Fibroblast of lung (primary cell): ENCODE results near the gene VEGFA. TPM values are rescaled to one million over a fixed set of nuclear protein-coding genes. Genes with fewer than 3 reads are reported as not detected.

Source experiments
- DNase-seq, 2 donors: peaks; one replicate each; pipeline versions ENCODE4 v3.0.0 to v3.0.0-alpha.2; 2010; ENCODE audit warnings: low read depth in 2 of 2
- H2AFZ ChIP-seq: 2 replicates; pipeline ENCODE4 v1.5.1; 2012; ENCODE audit warnings: low read length, control low read depth, inconsistent platforms
- H3K27ac ChIP-seq: 2 replicates; pipeline ENCODE4 v1.5.1; 2011; ENCODE audit warnings: low read length, control low read depth; ENCODE audit not compliant: insufficient read depth
- H3K27me3 ChIP-seq: 2 replicates; pipeline ENCODE4 v1.5.1; 2011; ENCODE audit warnings: mild to moderate bottlenecking, low read length; ENCODE audit not compliant: control insufficient read depth, insufficient read depth
- H3K36me3 ChIP-seq: 2 replicates; pipeline ENCODE4 v1.5.1; 2011; ENCODE audit warnings: low read length; ENCODE audit not compliant: control insufficient read depth, insufficient read depth
- H3K4me1 ChIP-seq: 2 replicates; pipeline ENCODE4 v1.5.1; 2011; ENCODE audit warnings: low read length; ENCODE audit not compliant: control insufficient read depth, insufficient read depth; ENCODE audit errors: extremely low read depth
- H3K4me2 ChIP-seq: 2 replicates; pipeline ENCODE4 v1.5.1; 2011; ENCODE audit warnings: low read length, control low read depth; ENCODE audit not compliant: insufficient read depth; ENCODE audit errors: extremely low read depth
- H3K4me3 ChIP-seq, 4 experiments: fragments of 200-600 bp in 1 of 4; sonication (generic) in 1 of 4; replicated peaks in 1 of 4; 2 replicates each; pipeline ENCODE4 v1.5.1; 2011 to 2016; ENCODE audit warnings: low read length in 4 of 4, low read depth in 3 of 4, mild to moderate bottlenecking in 3 of 4, control low read depth in 2 of 4, inconsistent platforms in 1 of 4, mixed read lengths in 1 of 4; ENCODE audit not compliant: insufficient read depth in 1 of 4; ENCODE audit errors: control extremely low read depth in 1 of 4
- H3K79me2 ChIP-seq: 2 replicates; pipeline ENCODE4 v1.5.1; 2012; ENCODE audit warnings: mild to moderate bottlenecking, low read length, inconsistent platforms; ENCODE audit not compliant: control insufficient read depth, insufficient read depth
- H3K9ac ChIP-seq: 2 replicates; pipeline ENCODE4 v1.5.1; 2011; ENCODE audit warnings: mild to moderate bottlenecking, low read length, control low read depth; ENCODE audit not compliant: insufficient read depth
- H3K9me3 ChIP-seq: 2 replicates; pipeline ENCODE4 v1.5.1; 2012; ENCODE audit warnings: low read depth, low read length; ENCODE audit not compliant: control insufficient read depth, insufficient read depth
- H4K20me1 ChIP-seq: 2 replicates; pipeline ENCODE4 v1.5.1; 2011; ENCODE audit warnings: low read length; ENCODE audit not compliant: control insufficient read depth, insufficient read depth; ENCODE audit errors: extremely low read depth
- CTCF ChIP-seq, 2 donors: IDR thresholded peaks in 1 of 2; conservative IDR thresholded peaks in 1 of 2; 1 replicate in 1 of 2; 2 replicates in 1 of 2; pipeline ENCODE4 v1.5.1; 2011 to 2012; ENCODE audit warnings: low read length in 2 of 2, control low read depth in 1 of 2, inconsistent platforms in 1 of 2, low read depth in 1 of 2, mild to moderate bottlenecking in 1 of 2
- EZH2 ChIP-seq: IDR thresholded peaks from 2 replicates; pipeline ENCODE4 v1.5.1; 2012; ENCODE audit warnings: low read length, control low read depth, mild to moderate bottlenecking; ENCODE audit errors: missing control alignments
- polyA minus RNA-seq: library from RNA; depleted of rRNA, polyadenylated mRNA; stranded (reverse); fragments of >200 nt; gene quantifications from 2 replicates; pipeline ENCODE4 v1.2.3, GENCODE V29; 2011; ENCODE audit warnings: low replicate concordance
- polyA plus RNA-seq, 2 donors: library from polyadenylated mRNA; depleted of rRNA in 1 of 2; stranded (reverse) in 1 of 2; unstranded in 1 of 2; fragments of >200 nt; gene quantifications; 2 replicates each; pipeline ENCODE4 v1.2.1, GENCODE V29; 2011 to 2012; ENCODE audit warnings: missing spikeins in 1 of 2
- total RNA-seq: library from RNA; depleted of rRNA; stranded (reverse); fragments of >200 nt; gene quantifications from 2 replicates; pipeline ENCODE4 v1.2.1, GENCODE V29; 2014

VEGFA gene
- 150 and 208 TPM in 2 replicates for total RNA-seq
- 68.0 and 111 TPM in 2 replicates for polyA plus RNA-seq
- polyA plus RNA-seq (2012): 51.7 and 88.6 TPM in 2 replicates
- polyA minus RNA-seq: 529 and 674 TPM in 2 replicates

DNA sequence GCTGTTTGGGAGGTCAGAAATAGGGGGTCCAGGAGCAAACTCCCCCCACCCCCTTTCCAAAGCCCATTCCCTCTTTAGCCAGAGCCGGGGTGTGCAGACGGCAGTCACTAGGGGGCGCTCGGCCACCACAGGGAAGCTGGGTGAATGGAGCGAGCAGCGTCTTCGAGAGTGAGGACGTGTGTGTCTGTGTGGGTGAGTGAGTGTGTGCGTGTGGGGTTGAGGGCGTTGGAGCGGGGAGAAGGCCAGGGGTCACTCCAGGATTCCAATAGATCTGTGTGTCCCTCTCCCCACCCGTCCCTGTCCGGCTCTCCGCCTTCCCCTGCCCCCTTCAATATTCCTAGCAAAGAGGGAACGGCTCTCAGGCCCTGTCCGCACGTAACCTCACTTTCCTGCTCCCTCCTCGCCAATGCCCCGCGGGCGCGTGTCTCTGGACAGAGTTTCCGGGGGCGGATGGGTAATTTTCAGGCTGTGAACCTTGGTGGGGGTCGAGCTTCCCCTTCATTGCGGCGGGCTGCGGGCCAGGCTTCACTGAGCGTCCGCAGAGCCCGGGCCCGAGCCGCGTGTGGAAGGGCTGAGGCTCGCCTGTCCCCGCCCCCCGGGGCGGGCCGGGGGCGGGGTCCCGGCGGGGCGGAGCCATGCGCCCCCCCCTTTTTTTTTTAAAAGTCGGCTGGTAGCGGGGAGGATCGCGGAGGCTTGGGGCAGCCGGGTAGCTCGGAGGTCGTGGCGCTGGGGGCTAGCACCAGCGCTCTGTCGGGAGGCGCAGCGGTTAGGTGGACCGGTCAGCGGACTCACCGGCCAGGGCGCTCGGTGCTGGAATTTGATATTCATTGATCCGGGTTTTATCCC, at the start of gene VEGFA:
VEGFA (plus strand) TSS at position 686 of the 846 bp plus-strand sequence.
- H3K9me3 ChIP-seq: no peaks in the 10 kb centered on the region
- H3K4me1 ChIP-seq: peaks cover 25% of the 10 kb centered on the region
- H3K4me3 ChIP-seq: peak within 1 kb of the TSS; percentile 79 to 91 (median 86)
- H3K9ac ChIP-seq: peak within 1 kb of the TSS; percentile 94
- H3K79me2 ChIP-seq: peaks cover 46% of the 10 kb centered on the region
- no peaks in the 10 kb centered on the region for H3K36me3 ChIP-seq
- H3K27me3 ChIP-seq: no peaks in the 10 kb centered on the region
- H4K20me1 ChIP-seq: no peaks in the 10 kb centered on the region
- H3K27ac ChIP-seq: peak within 1 kb of the TSS; percentile 90
- H2AFZ ChIP-seq: peak within 1 kb of the TSS; percentile 42
- peak within 1 kb of the TSS; percentile 91 for H3K4me2 ChIP-seq
- peak; percentile 83 to 94 for DNase-seq
- TF ChIP-seq CTCF (conservative IDR thresholded peaks at IDR 0.05 in 1 of 2, IDR thresholded peaks at IDR 0.05 in 1 of 2; ENCODE audit: low read depth in 1 of 2, low read length in 2 of 2): peak; percentile 97 to 98
- no peak for TF ChIP-seq EZH2

DNA sequence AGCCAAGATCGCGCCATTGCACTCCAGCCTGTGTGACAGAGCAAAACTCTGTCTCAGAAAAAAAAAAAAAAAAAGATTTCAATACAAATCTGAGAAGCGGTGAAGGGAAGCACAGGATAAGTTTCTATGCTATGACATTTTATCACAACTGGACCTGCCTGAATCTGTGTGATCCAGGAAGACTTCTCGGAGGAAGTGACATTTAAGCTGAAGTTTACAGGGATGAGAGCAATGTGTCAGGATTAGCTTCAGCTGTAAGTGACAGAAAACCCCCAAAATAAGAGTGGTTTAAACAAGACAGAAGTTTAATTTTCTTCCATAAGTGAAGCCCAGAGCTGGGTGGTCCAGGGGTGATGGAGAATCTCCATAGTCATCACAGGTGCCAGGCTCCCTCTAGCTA, 49.0 kb upstream of the VEGFA start:
- peaks cover 8% of the 10 kb centered on the region for H3K27me3 ChIP-seq
- H3K4me1 ChIP-seq: peaks cover 7% of the 10 kb centered on the region
- no peak overlapping the region for H3K4me2 ChIP-seq
- no peaks in the 10 kb centered on the region for H4K20me1 ChIP-seq
- H3K9me3 ChIP-seq: no peaks in the 10 kb centered on the region
- H2AFZ ChIP-seq: no peak overlapping the region
- TF ChIP-seq CTCF (conservative IDR thresholded peaks at IDR 0.05 in 1 of 2, IDR thresholded peaks at IDR 0.05 in 1 of 2; ENCODE audit: low read depth in 1 of 2, low read length in 2 of 2) (no peak), EZH2 (no peak)
- no peak overlapping the region for H3K27ac ChIP-seq
- H3K4me3 ChIP-seq: no peak overlapping the region
- no peaks in the 10 kb centered on the region for H3K79me2 ChIP-seq
- no peaks in the 10 kb centered on the region for H3K36me3 ChIP-seq
- DNase-seq: no peak
- H3K9ac ChIP-seq: no peak overlapping the region

GRCh38 chr6:43722920-43723545, 47.0 kb upstream of the VEGFA start:
- H2AFZ ChIP-seq: no peak overlapping the region
- H3K4me3 ChIP-seq: no peak overlapping the region
- H3K27ac ChIP-seq: no peak overlapping the region
- H4K20me1 ChIP-seq: no peaks in the 10 kb centered on the region
- H3K79me2 ChIP-seq: no peaks in the 10 kb centered on the region
- DNase-seq: no peak
- H3K4me1 ChIP-seq: peaks cover 7% of the 10 kb centered on the region
- TF ChIP-seq EZH2: no peak
- TF ChIP-seq CTCF (conservative IDR thresholded peaks at IDR 0.05 in 1 of 2, IDR thresholded peaks at IDR 0.05 in 1 of 2; ENCODE audit: low read depth in 1 of 2, low read length in 2 of 2): no peak
- no peak overlapping the region for H3K4me2 ChIP-seq
- H3K27me3 ChIP-seq: peaks cover 12% of the 10 kb centered on the region
- no peaks in the 10 kb centered on the region for H3K9me3 ChIP-seq
- H3K9ac ChIP-seq: no peak overlapping the region
- H3K36me3 ChIP-seq: no peaks in the 10 kb centered on the region
